ENCODE data around the gene PCLO.

Gene PCLO

GRCh38 chr7:83142365-83142764 is 20.3 kb downstream of the PCLO start:
- H3K9ac ChIP-seq (ENCODE audit: low read length) = no peak overlapping the region
- H3K4me2 ChIP-seq (ENCODE audit: low read length, poor library complexity, severe bottlenecking) = no peak overlapping the region
- no peaks in the 10 kb centered on the region for H3K79me1 ChIP-seq (replicated peaks; ENCODE audit: low read length, poor library complexity, severe bottlenecking)
- 93% methylated on average over 2 of the region's 2 CpGs for WGBS
- no peak overlapping the region for H2BK15ac ChIP-seq (ENCODE audit: low read depth, poor library complexity, severe bottlenecking)
- no peaks in the 10 kb centered on the region for H3K36me3 ChIP-seq (ENCODE audit: control insufficient read depth in 1 of 2, insufficient read depth in 2 of 2, low read depth in 1 of 2, low read length in 2 of 2)
- H3K4ac ChIP-seq (ENCODE audit: low read depth in 1 of 2, low read length in 2 of 2) = no peak overlapping the region
- H3K9me3 ChIP-seq (ENCODE audit: control insufficient read depth, low read length) = no peaks in the 10 kb centered on the region
- no peak overlapping the region for H3K23ac ChIP-seq (ENCODE audit: low read length in 2 of 2)
- no peak for DNase-seq
- H3K27ac ChIP-seq (ENCODE audit: low read length, poor library complexity, severe bottlenecking) = no peak overlapping the region
- H3K27me3 ChIP-seq (ENCODE audit: control insufficient read depth in 1 of 2, insufficient read depth in 1 of 2, low read length in 2 of 2) = no peaks in the 10 kb centered on the region
- H3K4me3 ChIP-seq (ENCODE audit: insufficient read depth in 1 of 2, low read depth in 1 of 2, low read length in 2 of 2) = no peak overlapping the region
- H4K8ac ChIP-seq (ENCODE audit: low read length) = no peak overlapping the region
- no peak overlapping the region for H4K91ac ChIP-seq (ENCODE audit: low read length)
- H2AFZ ChIP-seq (ENCODE audit: low read depth, low read length) = no peak overlapping the region
- no peak overlapping the region for H2BK120ac ChIP-seq (ENCODE audit: low read depth, low read length)
- no peak overlapping the region for H2BK5ac ChIP-seq (ENCODE audit: low read depth, low read length, poor library complexity, severe bottlenecking)
- no peak overlapping the region for H3K18ac ChIP-seq (ENCODE audit: low read depth in 1 of 2, low read length in 2 of 2)
- H3K4me1 ChIP-seq (ENCODE audit: control insufficient read depth, insufficient read depth, low read depth, low read length) = no peaks in the 10 kb centered on the region
- no peak overlapping the region for H3K14ac ChIP-seq (ENCODE audit: low read length in 2 of 2)
- H2AK5ac ChIP-seq (ENCODE audit: low read length, severe bottlenecking) = no peak overlapping the region
- no peak overlapping the region for H2BK12ac ChIP-seq (ENCODE audit: low read length in 2 of 2)

- Histone ChIP-seq H3K23ac (ENCODE audit: low read length in 2 of 2) (no peak overlapping the region), H2AK5ac (ENCODE audit: low read length, severe bottlenecking) (no peak overlapping the region), H3K9me3 (ENCODE audit: control insufficient read depth, low read length) (no peaks in the 10 kb centered on the region), H2BK12ac (ENCODE audit: low read length in 2 of 2) (no peak overlapping the region), H3K9ac (ENCODE audit: low read length) (no peak overlapping the region), H3K36me3 (ENCODE audit: control insufficient read depth in 1 of 2, insufficient read depth in 2 of 2, low read depth in 1 of 2, low read length in 2 of 2) (no peaks in the 10 kb centered on the region), H2BK120ac (ENCODE audit: low read depth, low read length) (no peak overlapping the region), H4K8ac (ENCODE audit: low read length) (no peak overlapping the region), H4K91ac (ENCODE audit: low read length) (no peak overlapping the region), H3K4me1 (ENCODE audit: control insufficient read depth, insufficient read depth, low read depth, low read length) (no peaks in the 10 kb centered on the region), H2AFZ (ENCODE audit: low read depth, low read length) (no peak overlapping the region), H3K4me2 (ENCODE audit: low read length, poor library complexity, severe bottlenecking) (no peak overlapping the region), H3K4ac (ENCODE audit: low read depth in 1 of 2, low read length in 2 of 2) (no peak overlapping the region), H3K18ac (ENCODE audit: low read depth in 1 of 2, low read length in 2 of 2) (no peak overlapping the region), H3K27ac (ENCODE audit: low read length, poor library complexity, severe bottlenecking) (no peak overlapping the region), H2BK15ac (ENCODE audit: low read depth, poor library complexity, severe bottlenecking) (no peak overlapping the region), H2BK5ac (ENCODE audit: low read depth, low read length, poor library complexity, severe bottlenecking) (no peak overlapping the region), H3K14ac (ENCODE audit: low read length in 2 of 2) (no peak overlapping the region), H3K79me1 (replicated peaks; ENCODE audit: low read length, poor library complexity, severe bottlenecking) (no peaks in the 10 kb centered on the region), H3K4me3 (ENCODE audit: insufficient read depth in 1 of 2, low read depth in 1 of 2, low read length in 2 of 2) (no peak overlapping the region), H3K27me3 (ENCODE audit: control insufficient read depth in 1 of 2, insufficient read depth in 1 of 2, low read length in 2 of 2) (no peaks in the 10 kb centered on the region)
- DNase-seq = no peak
- 79% methylated on average over 3 of the region's 3 CpGs for WGBS
Observed at GRCh38 chr7:83141927-83142326, 20.8 kb downstream of the PCLO start.

GRCh38 chr7:83130623-83131545 is 31.8 kb downstream of the PCLO start:
- H3K4ac ChIP-seq (ENCODE audit: low read depth in 1 of 2, low read length in 2 of 2) = no peak overlapping the region
- no peak overlapping the region for H2BK120ac ChIP-seq (ENCODE audit: low read depth, low read length)
- no peak overlapping the region for H3K9ac ChIP-seq (ENCODE audit: low read length)
- H3K36me3 ChIP-seq (ENCODE audit: control insufficient read depth in 1 of 2, insufficient read depth in 2 of 2, low read depth in 1 of 2, low read length in 2 of 2) = peaks cover 0 to 3% of the 10 kb centered on the region in 2 experiments
- no peaks in the 10 kb centered on the region for H3K9me3 ChIP-seq (ENCODE audit: control insufficient read depth, low read length)
- H3K27me3 ChIP-seq (ENCODE audit: control insufficient read depth in 1 of 2, insufficient read depth in 1 of 2, low read length in 2 of 2) = no peaks in the 10 kb centered on the region
- no peak overlapping the region for H2BK5ac ChIP-seq (ENCODE audit: low read depth, low read length, poor library complexity, severe bottlenecking)
- no peak overlapping the region for H4K91ac ChIP-seq (ENCODE audit: low read length)
- DNase-seq = no peak
- H2BK12ac ChIP-seq (ENCODE audit: low read length in 2 of 2) = no peak overlapping the region
- H2AK5ac ChIP-seq (ENCODE audit: low read length, severe bottlenecking) = no peak overlapping the region
- no peak overlapping the region for H2AFZ ChIP-seq (ENCODE audit: low read depth, low read length)
- no peak overlapping the region for H2BK15ac ChIP-seq (ENCODE audit: low read depth, poor library complexity, severe bottlenecking)
- H3K23ac ChIP-seq (ENCODE audit: low read length in 2 of 2) = no peak overlapping the region
- no peak overlapping the region for H3K27ac ChIP-seq (ENCODE audit: low read length, poor library complexity, severe bottlenecking)
- no peak overlapping the region for H3K4me2 ChIP-seq (ENCODE audit: low read length, poor library complexity, severe bottlenecking)
- H3K14ac ChIP-seq (ENCODE audit: low read length in 2 of 2) = no peak overlapping the region
- no peaks in the 10 kb centered on the region for H3K4me1 ChIP-seq (ENCODE audit: control insufficient read depth, insufficient read depth, low read depth, low read length)
- no peak overlapping the region for H3K18ac ChIP-seq (ENCODE audit: low read depth in 1 of 2, low read length in 2 of 2)
- H4K8ac ChIP-seq (ENCODE audit: low read length) = no peak overlapping the region
- WGBS = 59% methylated on average over 2 of the region's 5 CpGs
- no peak overlapping the region for H3K4me3 ChIP-seq (ENCODE audit: insufficient read depth in 1 of 2, low read depth in 1 of 2, low read length in 2 of 2)
- no peaks in the 10 kb centered on the region for H3K79me1 ChIP-seq (replicated peaks; ENCODE audit: low read length, poor library complexity, severe bottlenecking)

GRCh38 chr7:83130191-83130590 is 32.5 kb downstream of the PCLO start:
- Histone ChIP-seq H3K4me1 (ENCODE audit: control insufficient read depth, insufficient read depth, low read depth, low read length) (no peaks in the 10 kb centered on the region), H3K9ac (ENCODE audit: low read length) (no peak overlapping the region), H3K27me3 (ENCODE audit: control insufficient read depth in 1 of 2, insufficient read depth in 1 of 2, low read length in 2 of 2) (no peaks in the 10 kb centered on the region), H3K18ac (ENCODE audit: low read depth in 1 of 2, low read length in 2 of 2) (no peak overlapping the region), H3K23ac (ENCODE audit: low read length in 2 of 2) (no peak overlapping the region), H2AFZ (ENCODE audit: low read depth, low read length) (no peak overlapping the region), H3K4me2 (ENCODE audit: low read length, poor library complexity, severe bottlenecking) (no peak overlapping the region), H3K79me1 (replicated peaks; ENCODE audit: low read length, poor library complexity, severe bottlenecking) (no peaks in the 10 kb centered on the region), H2BK15ac (ENCODE audit: low read depth, poor library complexity, severe bottlenecking) (no peak overlapping the region), H4K91ac (ENCODE audit: low read length) (no peak overlapping the region), H4K8ac (ENCODE audit: low read length) (no peak overlapping the region), H3K27ac (ENCODE audit: low read length, poor library complexity, severe bottlenecking) (no peak overlapping the region), H2BK120ac (ENCODE audit: low read depth, low read length) (no peak overlapping the region), H2AK5ac (ENCODE audit: low read length, severe bottlenecking) (no peak overlapping the region), H3K4ac (ENCODE audit: low read depth in 1 of 2, low read length in 2 of 2) (no peak overlapping the region), H2BK12ac (ENCODE audit: low read length in 2 of 2) (no peak overlapping the region), H3K4me3 (ENCODE audit: insufficient read depth in 1 of 2, low read depth in 1 of 2, low read length in 2 of 2) (no peak overlapping the region), H3K9me3 (ENCODE audit: control insufficient read depth, low read length) (no peaks in the 10 kb centered on the region), H3K14ac (ENCODE audit: low read length in 2 of 2) (no peak overlapping the region), H3K36me3 (ENCODE audit: control insufficient read depth in 1 of 2, insufficient read depth in 2 of 2, low read depth in 1 of 2, low read length in 2 of 2) (peaks cover 0 to 3% of the 10 kb centered on the region in 2 experiments), H2BK5ac (ENCODE audit: low read depth, low read length, poor library complexity, severe bottlenecking) (no peak overlapping the region)
- DNase-seq = no peak
- 97% methylated on average over 5 of the region's 5 CpGs for WGBS
